GM19372 (cell line): Measurements from ENCODE around the gene POLR2M.

Experiments
- ATAC-seq: cut with Tn5 transposase; IDR thresholded peaks from one replicate; pipeline ENCODE4 v1.9.1; 2021; ENCODE audit warnings: mild to moderate bottlenecking, low read depth, moderate library complexity; ENCODE audit not compliant: unreplicated experiment

POLR2M gene

GRCh38 chr15:57735431-57735830, 28.9 kb downstream of the POLR2M start:
- ATAC-seq: no peak

DNA sequence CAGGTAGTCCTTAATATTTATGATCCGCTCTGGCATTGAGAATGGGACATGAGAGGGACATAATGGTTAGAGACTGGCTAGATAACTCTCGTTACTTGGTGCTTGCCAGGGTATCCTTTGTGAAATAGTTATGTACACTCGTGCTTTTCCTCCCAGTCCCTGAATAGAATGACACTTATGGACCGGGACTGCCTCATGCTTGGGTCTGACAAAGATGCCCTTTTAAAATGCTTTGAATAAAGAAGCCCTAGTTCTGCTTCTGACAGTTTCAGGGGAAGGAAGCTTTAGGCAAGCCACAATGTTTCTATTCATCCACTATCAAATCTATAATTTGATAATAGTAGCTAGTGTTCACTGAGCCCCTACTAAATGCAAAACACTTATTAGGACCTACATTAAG, 29.4 kb downstream of the POLR2M start:
- no peak for ATAC-seq

GRCh38 chr15:57736591-57736990, 30.1 kb downstream of the POLR2M start:
- ATAC-seq: no peak

GRCh38 chr15:57738734-57739237, 32.3 kb downstream of the POLR2M start:
- no peak for ATAC-seq

DNA sequence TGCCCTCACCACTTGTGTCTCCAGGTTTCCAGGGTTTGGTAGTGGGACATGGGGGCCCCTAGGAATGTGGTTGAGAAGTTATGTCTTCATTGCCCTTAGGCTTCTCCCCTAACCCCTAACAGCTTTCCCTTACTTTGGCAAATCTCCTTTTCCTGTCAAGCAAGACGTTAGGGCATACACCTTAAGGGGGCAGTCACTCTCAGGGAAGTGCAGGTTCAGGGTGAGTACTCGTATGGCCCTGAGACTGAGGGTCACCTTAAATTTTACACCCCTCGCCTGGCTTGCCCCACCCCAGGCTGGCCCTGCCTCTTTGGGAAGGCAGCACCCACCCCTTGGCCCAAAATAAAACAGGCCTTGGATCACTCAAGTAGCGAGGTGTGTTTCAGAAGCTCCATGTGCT, 33.5 kb downstream of the POLR2M start:
- ATAC-seq: no peak

DNA sequence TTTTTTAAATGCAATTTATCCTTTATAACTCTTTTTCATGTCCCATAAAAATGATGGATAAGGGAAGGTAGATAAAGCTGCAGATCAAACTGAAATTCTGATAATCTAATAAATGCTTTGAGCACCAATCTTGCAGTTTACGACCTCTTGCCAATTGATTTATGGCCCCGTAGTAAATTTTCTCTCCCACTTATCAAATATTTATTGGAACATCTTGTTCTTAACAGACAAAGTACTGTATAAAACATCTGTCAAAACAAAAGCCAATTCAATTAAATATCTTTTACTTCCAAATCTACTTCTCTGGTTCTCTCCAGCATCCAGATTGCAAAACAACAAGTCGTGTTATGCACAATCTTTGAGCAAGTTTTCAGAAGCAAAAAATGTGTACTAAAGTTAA, 34.6 kb downstream of the POLR2M start:
- no peak for ATAC-seq

DNA sequence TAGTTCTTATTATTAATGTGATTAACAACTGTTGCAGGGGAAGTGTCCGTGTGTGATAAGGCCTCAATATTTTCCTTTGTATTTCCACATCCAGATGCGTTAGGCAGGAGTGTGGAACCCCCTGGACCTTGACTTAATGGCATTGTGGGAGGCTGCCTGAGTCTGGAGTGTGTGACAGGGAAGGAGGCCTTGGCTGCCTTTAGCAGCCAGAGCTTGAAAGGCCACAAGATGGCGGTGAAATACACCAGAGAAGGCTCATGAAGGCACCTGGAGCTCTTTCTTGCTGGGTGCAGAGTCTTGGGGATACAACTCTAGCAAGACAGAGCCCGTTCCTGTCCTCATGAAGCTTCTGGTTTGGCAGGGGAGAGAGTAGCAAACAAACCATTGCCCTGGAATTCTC, 36.9 kb downstream of the POLR2M start:
- no peak for ATAC-seq

DNA sequence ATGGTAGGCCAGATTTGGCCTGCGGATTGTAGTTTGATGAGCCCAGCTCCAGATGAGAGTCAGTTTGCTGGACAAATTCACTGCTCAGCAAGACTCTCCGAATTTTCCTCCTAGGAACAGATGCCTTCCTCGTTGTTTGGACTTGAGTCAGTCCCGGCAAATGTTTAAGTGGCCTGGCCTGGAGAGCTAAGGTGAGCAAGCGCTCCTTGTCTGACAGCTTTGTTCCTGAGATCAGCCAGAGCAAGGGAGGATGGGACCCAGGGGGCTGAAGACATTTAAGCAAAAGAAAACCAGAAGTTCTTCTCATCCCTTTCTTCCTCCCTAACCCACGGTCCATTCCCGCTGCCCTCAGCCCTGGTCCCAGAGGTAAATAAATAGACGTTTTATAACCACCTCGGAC, 40.3 kb downstream of the POLR2M start:
- ATAC-seq: no peak

- ATAC-seq: no peak
Observed at GRCh38 chr15:57747206-57747896, 40.8 kb downstream of the POLR2M start.

DNA sequence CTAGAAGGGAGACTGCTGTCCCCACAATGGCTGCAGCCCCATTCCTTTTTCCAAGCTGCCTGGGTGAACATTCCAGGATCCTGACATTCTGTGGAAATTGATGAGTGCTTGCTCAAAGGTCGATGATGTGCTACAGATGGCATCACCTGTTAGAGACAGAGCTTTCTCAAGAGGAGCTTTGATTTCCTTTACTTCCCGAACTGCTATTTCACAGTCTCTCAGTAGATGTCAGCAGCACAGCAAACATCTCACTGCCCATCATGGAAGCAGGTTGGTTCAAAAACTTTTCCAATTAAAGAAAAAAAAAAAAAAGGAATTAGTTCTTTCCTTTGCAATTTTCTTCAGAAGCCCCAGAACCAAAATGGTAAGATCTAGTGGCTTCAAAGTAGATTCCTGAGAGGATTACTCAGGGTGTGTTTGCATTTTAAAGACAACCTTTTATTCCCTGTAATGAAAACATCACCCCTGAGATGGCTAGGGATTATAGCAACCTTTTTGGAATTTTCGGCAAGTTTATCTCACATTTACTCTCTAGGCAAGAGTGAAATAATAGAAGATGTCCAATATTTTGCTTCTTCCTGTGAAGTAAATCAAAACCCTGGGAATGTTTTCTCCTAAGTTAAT, 44.8 kb downstream of the POLR2M start:
- ATAC-seq: no peak

DNA sequence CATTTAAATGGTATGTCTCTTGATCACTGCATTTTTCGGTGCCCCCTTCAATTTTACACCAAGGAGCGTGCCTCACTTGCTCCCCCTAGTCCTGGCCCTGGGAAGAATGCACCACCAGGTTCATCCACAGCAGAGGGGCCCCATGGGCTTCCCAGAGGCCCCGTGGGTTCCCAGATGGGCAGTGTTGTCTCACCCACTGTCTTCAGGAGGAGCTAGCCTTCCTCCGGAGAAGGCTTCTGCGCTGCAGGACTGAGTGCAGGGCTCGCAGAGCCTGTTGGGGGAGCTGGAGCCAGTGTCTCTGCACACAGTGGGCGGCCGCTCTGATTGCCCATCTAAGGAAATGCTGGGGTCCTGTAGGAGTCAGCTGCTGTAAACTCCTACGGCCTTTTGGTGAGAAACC, 45.9 kb downstream of the POLR2M start:
- ATAC-seq: no peak

DNA sequence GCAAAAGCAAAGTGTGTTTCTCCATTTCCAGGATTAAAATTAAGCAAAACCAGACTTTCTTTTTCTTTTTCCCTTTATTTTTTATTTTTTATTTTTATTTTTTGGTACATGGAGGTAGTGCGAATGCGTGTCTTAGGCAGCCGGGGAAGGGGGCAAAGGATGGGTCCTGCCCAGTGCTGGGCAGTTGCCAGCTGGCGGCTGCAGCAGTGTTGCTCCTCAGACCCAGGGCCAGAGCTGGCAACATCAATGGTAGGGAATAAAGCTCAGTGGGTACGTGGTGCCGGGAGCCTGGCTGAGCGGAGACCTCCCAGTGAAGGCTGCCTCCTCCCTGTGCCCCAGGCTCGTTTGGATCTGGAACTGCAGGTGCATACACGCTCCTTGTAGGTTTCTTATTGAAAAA, 46.3 kb downstream of the POLR2M start:
- no peak for ATAC-seq

- ATAC-seq: no peak
Observed at GRCh38 chr15:57756466-57756865, 50.0 kb downstream of the POLR2M start.

- ATAC-seq: no peak
Observed at GRCh38 chr15:57758560-57758959, 52.0 kb downstream of the POLR2M start.

DNA sequence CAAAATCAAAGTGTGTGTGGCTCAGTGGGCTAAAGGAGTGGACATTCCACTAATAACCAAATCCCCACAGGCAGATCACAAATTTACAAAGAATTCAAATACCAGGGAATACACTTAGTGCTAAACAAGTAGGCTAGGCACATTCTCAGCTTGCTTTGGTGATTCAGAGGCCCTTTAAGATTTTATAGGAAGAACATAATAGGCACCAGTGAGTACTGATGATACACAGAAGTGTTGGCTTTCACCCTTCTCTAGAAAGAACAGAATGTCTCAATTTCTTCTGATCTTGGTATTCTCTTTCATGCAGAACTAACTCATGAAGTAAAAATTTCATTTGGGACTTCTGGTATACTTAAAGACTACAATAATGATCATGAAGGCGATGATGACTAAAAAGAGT, 55.0 kb downstream of the POLR2M start:
- no peak for ATAC-seq

DNA sequence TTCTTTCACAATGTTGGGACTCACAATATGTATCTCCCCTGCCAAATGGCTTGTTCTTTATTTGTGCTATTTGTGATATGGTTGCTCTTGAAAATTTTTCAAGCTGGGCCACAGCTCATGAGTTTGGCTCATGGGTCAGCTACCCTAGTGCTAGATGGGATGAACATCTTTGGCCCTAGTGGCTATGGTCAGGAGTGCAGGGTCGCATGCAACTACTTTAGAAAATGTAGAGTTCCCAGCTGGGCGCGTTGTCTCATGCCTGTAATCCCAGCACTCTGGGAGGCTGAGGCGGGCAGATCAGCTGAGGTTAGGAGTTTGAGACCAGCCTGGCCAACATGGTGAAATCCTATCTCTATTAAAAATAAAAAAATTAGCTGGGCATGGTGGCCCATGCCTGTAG, 55.8 kb downstream of the POLR2M start:
- no peak for ATAC-seq

- ATAC-seq: no peak
Observed at GRCh38 chr15:57763176-57763964, 56.9 kb downstream of the POLR2M start.
